SK-N-SH treated with all-trans-retinoic acid at 6 μM for 48 hours (cell line): Measurements from ENCODE around the gene CENPF.

Experiments
- CSDC2 ChIP-seq: fragments of 250-450 bp; sonication (Bioruptor Pico); IDR thresholded peaks from 2 replicates; pipeline ENCODE4 v1.5.0; 2020; ENCODE audit warnings: mild to moderate bottlenecking, moderate library complexity
- ESRRG ChIP-seq: fragments of 250-450 bp; sonication (Bioruptor Pico); IDR thresholded peaks from 2 replicates; pipeline ENCODE4 v1.6.1; 2021; ENCODE audit warnings: mild to moderate bottlenecking
- OSR1 ChIP-seq: fragments of 250-450 bp; sonication (Bioruptor Pico); IDR thresholded peaks from 2 replicates; pipeline ENCODE4 v1.8.0; 2022; ENCODE audit warnings: moderate library complexity, mild to moderate bottlenecking, inconsistent platforms
- SNAI2 ChIP-seq: fragments of 250-450 bp; sonication (Bioruptor Pico); IDR thresholded peaks from 2 replicates; pipeline ENCODE4 v1.5.0; 2020; ENCODE audit warnings: mild to moderate bottlenecking, moderate library complexity
- ZFP3 ChIP-seq: fragments of 250-450 bp; sonication (Bioruptor Pico); IDR thresholded peaks from 2 replicates; pipeline ENCODE4 v1.5.0; 2020; ENCODE audit warnings: mild to moderate bottlenecking, moderate library complexity
- ZNF565 ChIP-seq: fragments of 450-650 bp; formaldehyde crosslinking; conservative IDR thresholded peaks from 2 replicates; pipeline ENCODE4 v1.5.0; 2020; ENCODE audit warnings: low read depth, mild to moderate bottlenecking, moderate library complexity
- ZNF70 ChIP-seq: fragments of 450-650 bp; formaldehyde crosslinking; IDR thresholded peaks from 2 replicates; pipeline ENCODE4 v1.5.0; 2020; ENCODE audit warnings: mild to moderate bottlenecking, moderate library complexity
- ZNF8 ChIP-seq: fragments of 450-650 bp; formaldehyde crosslinking; IDR thresholded peaks from 2 replicates; pipeline ENCODE4 v1.5.0; 2020; ENCODE audit warnings: mild to moderate bottlenecking, moderate library complexity
- TF ChIP-seq, protein P1 (sequence below): fragments of 250-450 bp; sonication (Bioruptor Pico); IDR thresholded peaks from 2 replicates; pipeline ENCODE4 v1.5.1; 2020; ENCODE audit warnings: low read depth, mild to moderate bottlenecking, moderate library complexity
- TF ChIP-seq, protein P2 (sequence below): fragments of 250-450 bp; sonication (Bioruptor Pico); IDR thresholded peaks from 2 replicates; pipeline ENCODE4 v1.8.0; 2021; ENCODE audit warnings: low read depth, mild to moderate bottlenecking, moderate library complexity, borderline replicate concordance

DNA sequence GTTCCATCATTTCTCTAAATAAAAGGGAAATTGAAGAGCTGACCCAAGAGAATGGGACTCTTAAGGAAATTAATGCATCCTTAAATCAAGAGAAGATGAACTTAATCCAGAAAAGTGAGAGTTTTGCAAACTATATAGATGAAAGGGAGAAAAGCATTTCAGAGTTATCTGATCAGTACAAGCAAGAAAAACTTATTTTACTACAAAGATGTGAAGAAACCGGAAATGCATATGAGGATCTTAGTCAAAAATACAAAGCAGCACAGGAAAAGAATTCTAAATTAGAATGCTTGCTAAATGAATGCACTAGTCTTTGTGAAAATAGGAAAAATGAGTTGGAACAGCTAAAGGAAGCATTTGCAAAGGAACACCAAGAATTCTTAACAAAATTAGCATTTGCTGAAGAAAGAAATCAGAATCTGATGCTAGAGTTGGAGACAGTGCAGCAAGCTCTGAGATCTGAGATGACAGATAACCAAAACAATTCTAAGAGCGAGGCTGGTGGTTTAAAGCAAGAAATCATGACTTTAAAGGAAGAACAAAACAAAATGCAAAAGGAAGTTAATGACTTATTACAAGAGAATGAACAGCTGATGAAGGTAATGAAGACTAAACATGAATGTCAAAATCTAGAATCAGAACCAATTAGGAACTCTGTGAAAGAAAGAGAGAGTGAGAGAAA, 38.4 kb downstream of the CENPF start:
- no peak for TF ChIP-seq ZNF70 (CRISPR knock-in tag)
- no peak for TF ChIP-seq ESRRG (CRISPR knock-in tag)
- no peak for TF ChIP-seq CSDC2 (CRISPR knock-in tag)
- TF ChIP-seq OSR1 (CRISPR knock-in tag) = no peak
- TF ChIP-seq ZNF565 = no peak
- TF ChIP-seq SNAI2 = no peak
- no peak for TF ChIP-seq ZNF8
- TF ChIP-seq, protein P1, sequence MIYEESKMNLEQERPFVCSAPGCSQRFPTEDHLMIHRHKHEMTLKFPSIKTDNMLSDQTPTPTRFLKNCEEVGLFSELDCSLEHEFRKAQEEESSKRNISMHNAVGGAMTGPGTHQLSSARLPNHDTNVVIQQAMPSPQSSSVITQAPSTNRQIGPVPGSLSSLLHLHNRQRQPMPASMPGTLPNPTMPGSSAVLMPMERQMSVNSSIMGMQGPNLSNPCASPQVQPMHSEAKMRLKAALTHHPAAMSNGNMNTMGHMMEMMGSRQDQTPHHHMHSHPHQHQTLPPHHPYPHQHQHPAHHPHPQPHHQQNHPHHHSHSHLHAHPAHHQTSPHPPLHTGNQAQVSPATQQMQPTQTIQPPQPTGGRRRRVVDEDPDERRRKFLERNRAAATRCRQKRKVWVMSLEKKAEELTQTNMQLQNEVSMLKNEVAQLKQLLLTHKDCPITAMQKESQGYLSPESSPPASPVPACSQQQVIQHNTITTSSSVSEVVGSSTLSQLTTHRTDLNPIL = no peak
- TF ChIP-seq, protein P2, sequence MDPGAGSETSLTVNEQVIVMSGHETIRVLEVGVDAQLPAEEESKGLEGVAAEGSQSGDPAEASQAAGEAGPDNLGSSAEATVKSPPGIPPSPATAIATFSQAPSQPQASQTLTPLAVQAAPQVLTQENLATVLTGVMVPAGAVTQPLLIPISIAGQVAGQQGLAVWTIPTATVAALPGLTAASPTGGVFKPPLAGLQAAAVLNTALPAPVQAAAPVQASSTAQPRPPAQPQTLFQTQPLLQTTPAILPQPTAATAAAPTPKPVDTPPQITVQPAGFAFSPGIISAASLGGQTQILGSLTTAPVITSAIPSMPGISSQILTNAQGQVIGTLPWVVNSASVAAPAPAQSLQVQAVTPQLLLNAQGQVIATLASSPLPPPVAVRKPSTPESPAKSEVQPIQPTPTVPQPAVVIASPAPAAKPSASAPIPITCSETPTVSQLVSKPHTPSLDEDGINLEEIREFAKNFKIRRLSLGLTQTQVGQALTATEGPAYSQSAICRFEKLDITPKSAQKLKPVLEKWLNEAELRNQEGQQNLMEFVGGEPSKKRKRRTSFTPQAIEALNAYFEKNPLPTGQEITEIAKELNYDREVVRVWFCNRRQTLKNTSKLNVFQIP = no peak
- no peak for TF ChIP-seq ZFP3
